Fibroblast of pulmonary artery (primary cell): ENCODE results near the gene MAT2A.

Experiments
- DNase-seq: peaks from one replicate; pipeline ENCODE4 v3.0.0-alpha.2; 2010; ENCODE audit warnings: low read depth
- H3K4me3 ChIP-seq: replicated peaks from 2 replicates; pipeline ENCODE4 v1.5.1; 2011; ENCODE audit warnings: low read depth, mild to moderate bottlenecking, control low read depth, low read length, moderate library complexity
- TF ChIP-seq, protein P1 (sequence below): IDR thresholded peaks from 2 replicates; pipeline ENCODE4 v1.5.1; 2011; ENCODE audit warnings: mild to moderate bottlenecking, control low read depth, low read length, inconsistent platforms; ENCODE audit errors: missing control alignments

Gene MAT2A

DNA sequence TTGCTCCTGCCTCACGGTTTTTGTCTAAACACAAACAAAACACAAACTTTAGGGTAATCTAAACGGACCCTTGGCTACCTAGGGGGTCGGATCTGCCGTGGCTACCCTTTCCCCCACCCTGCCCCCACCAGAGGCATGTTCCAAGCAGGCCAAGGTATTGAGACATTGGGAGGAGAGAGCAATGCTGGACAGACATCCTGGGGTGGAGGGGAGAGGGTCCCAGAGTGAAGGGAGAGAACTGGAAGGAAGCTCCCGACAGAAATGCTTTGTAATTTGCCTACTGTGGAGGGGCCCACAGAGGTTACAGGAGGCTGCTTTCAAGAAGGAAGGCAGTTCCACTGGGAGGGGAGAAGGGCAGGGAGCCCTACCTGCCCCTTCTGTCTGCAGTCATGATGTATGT lies 13.9 kb upstream of the MAT2A start:
- TF ChIP-seq, protein P1, sequence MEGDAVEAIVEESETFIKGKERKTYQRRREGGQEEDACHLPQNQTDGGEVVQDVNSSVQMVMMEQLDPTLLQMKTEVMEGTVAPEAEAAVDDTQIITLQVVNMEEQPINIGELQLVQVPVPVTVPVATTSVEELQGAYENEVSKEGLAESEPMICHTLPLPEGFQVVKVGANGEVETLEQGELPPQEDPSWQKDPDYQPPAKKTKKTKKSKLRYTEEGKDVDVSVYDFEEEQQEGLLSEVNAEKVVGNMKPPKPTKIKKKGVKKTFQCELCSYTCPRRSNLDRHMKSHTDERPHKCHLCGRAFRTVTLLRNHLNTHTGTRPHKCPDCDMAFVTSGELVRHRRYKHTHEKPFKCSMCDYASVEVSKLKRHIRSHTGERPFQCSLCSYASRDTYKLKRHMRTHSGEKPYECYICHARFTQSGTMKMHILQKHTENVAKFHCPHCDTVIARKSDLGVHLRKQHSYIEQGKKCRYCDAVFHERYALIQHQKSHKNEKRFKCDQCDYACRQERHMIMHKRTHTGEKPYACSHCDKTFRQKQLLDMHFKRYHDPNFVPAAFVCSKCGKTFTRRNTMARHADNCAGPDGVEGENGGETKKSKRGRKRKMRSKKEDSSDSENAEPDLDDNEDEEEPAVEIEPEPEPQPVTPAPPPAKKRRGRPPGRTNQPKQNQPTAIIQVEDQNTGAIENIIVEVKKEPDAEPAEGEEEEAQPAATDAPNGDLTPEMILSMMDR: no peak
- no peak overlapping the region for H3K4me3 ChIP-seq
- no peak for DNase-seq

DNA sequence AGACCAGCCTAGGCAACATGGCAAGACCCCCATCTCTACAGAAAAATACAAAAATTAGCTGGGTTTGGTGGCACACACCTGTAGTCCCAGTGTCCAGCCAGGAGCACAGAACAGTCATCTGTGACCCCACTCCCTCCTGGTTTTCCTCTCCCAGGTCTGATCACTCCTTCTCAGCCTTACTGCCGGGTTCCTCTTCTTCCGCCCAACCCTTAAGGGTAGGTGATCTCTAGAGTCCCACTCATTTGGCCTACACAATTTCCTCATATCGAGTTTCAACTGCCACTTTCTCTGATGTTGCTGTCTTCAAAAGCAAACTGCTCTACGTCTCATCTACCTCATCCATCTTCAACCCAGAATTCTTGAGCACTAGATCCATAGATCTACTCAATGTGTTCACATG lies 13.4 kb upstream of the MAT2A start:
- no peak for DNase-seq
- H3K4me3 ChIP-seq: no peak overlapping the region
- TF ChIP-seq, protein P1: no peak

DNA sequence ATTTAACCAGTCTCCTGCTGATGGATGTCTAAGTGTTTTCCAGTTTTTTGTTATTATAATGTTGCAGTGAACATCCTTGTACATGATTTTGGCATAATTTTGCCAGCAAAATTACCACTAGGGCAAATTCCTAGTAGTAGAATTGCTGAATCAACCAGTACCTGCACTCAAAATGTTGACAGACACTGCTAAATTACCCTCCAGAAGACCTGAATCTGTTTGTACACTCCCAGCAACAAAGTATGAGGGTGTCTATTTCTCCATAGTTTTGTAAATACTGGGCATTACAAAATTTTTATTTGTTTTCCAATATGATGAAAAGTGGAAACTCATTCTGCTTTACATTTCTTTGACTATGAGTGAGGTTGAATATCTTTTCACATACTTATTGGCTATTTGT lies 11.2 kb upstream of the MAT2A start:
- no peak overlapping the region for H3K4me3 ChIP-seq
- no peak for DNase-seq
- TF ChIP-seq, protein P1: no peak

DNA sequence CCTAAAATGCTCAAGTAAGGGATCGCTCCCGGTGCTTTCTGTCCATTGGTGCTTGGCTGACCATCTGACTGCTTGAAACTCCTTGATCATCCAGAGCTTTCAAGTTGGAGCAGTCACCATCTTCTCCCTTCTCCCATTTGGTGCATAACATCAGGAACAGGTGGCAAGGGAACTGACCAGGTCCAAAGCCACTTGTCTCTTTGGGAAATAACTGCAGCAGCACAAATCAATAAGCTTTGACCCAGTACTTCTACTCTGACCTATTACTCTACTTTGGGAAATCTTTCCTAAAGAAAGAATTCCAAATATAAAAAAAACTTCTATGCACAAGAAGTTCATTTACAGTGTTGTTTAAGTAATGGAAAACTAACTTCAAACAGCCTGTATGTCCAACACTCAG lies 10.6 kb upstream of the MAT2A start:
- no peak overlapping the region for H3K4me3 ChIP-seq
- TF ChIP-seq, protein P1: no peak

DNA sequence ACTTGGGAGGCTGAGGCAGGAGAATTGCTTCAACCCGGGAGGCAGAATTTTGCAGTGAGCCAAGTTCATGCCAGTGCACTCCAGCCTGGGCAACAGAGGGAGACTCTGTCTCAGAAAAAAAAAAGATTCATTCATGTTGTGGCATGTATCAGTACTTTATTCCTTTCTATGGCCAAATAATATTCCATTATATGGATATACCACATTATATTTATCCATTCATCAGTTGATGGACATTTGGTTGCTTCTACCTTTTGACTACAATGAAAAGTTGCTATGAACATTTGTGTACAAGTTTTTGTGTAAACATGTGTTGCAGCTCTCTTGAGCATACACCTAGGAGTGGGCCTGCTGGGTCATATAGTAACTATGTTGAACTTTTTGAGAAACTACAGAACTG lies 9.2 kb upstream of the MAT2A start:
- TF ChIP-seq, protein P1: no peak
- H3K4me3 ChIP-seq: no peak overlapping the region
- DNase-seq: no peak

More for the DNA sequence above, 10.6 kb upstream of the MAT2A start:
- no peak for DNase-seq

DNA sequence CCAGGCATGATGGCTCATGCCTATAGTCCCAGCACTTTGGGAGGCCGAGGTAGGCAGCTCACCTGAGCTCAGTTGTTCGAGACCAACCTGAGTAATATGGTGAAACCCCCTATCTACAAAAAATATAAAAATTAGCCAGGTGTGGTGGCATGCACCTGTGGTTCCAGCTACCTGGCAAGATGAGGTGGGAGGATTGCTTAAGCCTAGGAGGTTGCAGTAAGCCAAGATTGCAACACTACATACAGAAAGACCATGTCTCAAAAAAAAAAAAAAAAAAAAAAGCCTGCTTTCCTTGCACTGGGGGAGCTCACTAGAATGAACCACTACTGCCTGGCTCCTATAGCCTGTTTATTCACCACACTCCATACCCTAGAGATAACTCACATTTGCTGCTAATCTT lies 7.4 kb upstream of the MAT2A start:
- DNase-seq: no peak
- TF ChIP-seq, protein P1: no peak
- H3K4me3 ChIP-seq: no peak overlapping the region

DNA sequence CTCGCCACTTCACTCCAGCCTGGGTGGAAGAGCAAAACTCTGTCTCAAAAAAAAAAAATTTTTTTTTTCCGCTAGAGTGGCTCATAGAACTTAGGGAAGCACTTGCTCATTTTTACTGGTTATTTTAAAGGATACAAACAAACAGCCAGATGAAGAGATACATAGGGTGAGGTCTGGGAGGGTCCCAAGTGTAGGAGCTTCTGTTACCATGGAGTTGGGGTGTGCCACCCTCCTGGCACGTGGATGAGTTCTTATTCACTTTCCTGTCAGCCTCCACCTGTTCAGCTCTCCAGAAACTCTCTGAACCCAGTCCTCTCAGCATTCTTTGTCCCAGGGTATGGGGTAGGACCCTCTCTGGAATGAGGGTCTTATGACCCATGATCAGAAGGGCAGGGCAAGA lies 4.9 kb upstream of the MAT2A start:
- H3K4me3 ChIP-seq: no peak overlapping the region
- DNase-seq: no peak
- TF ChIP-seq, protein P1: no peak
